Spleen (tissue), 11 donors: ENCODE measurements around the gene MAN1B1. TPM values are rescaled to one million over a fixed set of nuclear protein-coding genes. Genes with fewer than 3 reads are reported as not detected.
A peak's percentile ranks its signal among the peaks of the same experiment; 100 is the strongest.

Experiments
- DNase-seq: peaks from one replicate; pipeline ENCODE4 v3.0.0-alpha.2; 2020
- H3K27ac ChIP-seq, 8 donors: fragments of 200-600 bp; sonication (generic) in 7 of 8; 1 replicate in 4 of 8; 2 replicates in 4 of 8; pipeline versions ENCODE4 v1.5.0 to v1.8.0; 2016 to 2021; ENCODE audit warnings: inconsistent platforms in 4 of 8, mild to moderate bottlenecking in 4 of 8, moderate library complexity in 1 of 8
- H3K27me3 ChIP-seq, 7 donors: fragments of 200-600 bp; sonication (generic) in 6 of 7; replicated peaks in 1 of 7; 1 replicate in 4 of 7; 2 replicates in 3 of 7; pipeline versions ENCODE4 v1.5.0 to v1.8.0; 2016 to 2021; ENCODE audit warnings: inconsistent platforms in 3 of 7, mild to moderate bottlenecking in 1 of 7
- H3K36me3 ChIP-seq, 6 donors: fragments of 200-600 bp; sonication (generic) in 5 of 6; 1 replicate in 4 of 6; 2 replicates in 2 of 6; pipeline versions ENCODE4 v1.5.0 to v1.8.0; 2016 to 2021; ENCODE audit warnings: inconsistent platforms in 2 of 6
- H3K4me1 ChIP-seq, 6 donors: fragments of 200-600 bp; sonication (generic) in 5 of 6; 1 replicate in 3 of 6; 2 replicates in 3 of 6; pipeline versions ENCODE4 v1.5.0 to v1.8.0; 2016 to 2021; ENCODE audit warnings: inconsistent platforms in 3 of 6
- H3K4me3 ChIP-seq, 8 donors: fragments of 200-600 bp; sonication (generic) in 7 of 8; 1 replicate in 4 of 8; 2 replicates in 4 of 8; pipeline versions ENCODE4 v1.5.0 to v1.8.0; 2016 to 2021; ENCODE audit warnings: inconsistent platforms in 4 of 8, mild to moderate bottlenecking in 4 of 8, moderate library complexity in 2 of 8
- H3K9me3 ChIP-seq, 8 donors: fragments of 200-600 bp; sonication (generic) in 7 of 8; 1 replicate in 4 of 8; 2 replicates in 4 of 8; pipeline versions ENCODE4 v1.5.0 to v1.8.0; 2016 to 2021; ENCODE audit warnings: inconsistent platforms in 4 of 8
- CTCF ChIP-seq, 11 experiments: fragments of 200-600 bp in 7 of 11; fragments of 450-650 bp in 4 of 11; sonication (generic) in 4 of 11; IDR thresholded peaks in 8 of 11; conservative IDR thresholded peaks in 3 of 11; 1 replicate in 7 of 11; 2 replicates in 4 of 11; pipeline versions ENCODE4 v1.4.0 to v1.8.0; 2016 to 2021; ENCODE audit warnings: antibody characterized with exemption in 11 of 11, inconsistent platforms in 4 of 11, mild to moderate bottlenecking in 1 of 11
- POLR2A ChIP-seq, 3 donors: fragments of 450-650 bp; IDR thresholded peaks; one replicate each; pipeline ENCODE4 v1.5.1; 2017; ENCODE audit warnings: antibody characterized with exemption in 3 of 3, mild to moderate bottlenecking in 1 of 3
- POLR2AphosphoS5 ChIP-seq, 3 donors: sonication (generic); formaldehyde crosslinking; IDR thresholded peaks; one replicate each; pipeline ENCODE4 v1.5.1; 2017; ENCODE audit warnings: antibody characterized with exemption in 3 of 3
- WGBS, 5 donors: extraction: QIAGEN DNeasy Blood & Tissue Kit in 3 of 5; methylation state at CpG; one replicate each; pipeline versions ENCODE4 v1.1.5 to v1.1.7; 2013 to 2018; 5-methylcytosine and 5-hydroxymethylcytosine counted together
- intact Hi-C: fragments of 100-400 bp; cut with DNase I; formaldehyde crosslinking; loops from one replicate; pipeline ENCODE4 v1.15.0; 2023; ENCODE audit warnings: low total_unique reads
- polyA plus RNA-seq, 3 donors: library from polyadenylated mRNA; stranded (reverse); fragments of 200-250 nt; gene quantifications; one replicate each; pipeline ENCODE4 v1.2.1, GENCODE V29; 2013
- total RNA-seq, 7 donors: library from RNA; depleted of rRNA in 3 of 7; stranded (reverse); fragments of >200 nt in 3 of 7; fragmentation: NEBNext Ultra II Directional in 4 of 7; extraction: Animal tissue kit (Norgen Biotek cat#: 25700) in 4 of 7; gene quantifications; one replicate each; pipeline versions ENCODE4 v1.1.0 to v1.2.1, GENCODE V29; 2016 to 2021
- donor health status: healthy with polysubstance abuse.
- donor health status: DM: no; HTN: no; CAD: no; lungs with moderate emphysema.
- donor health status: DM: no; HTN: no; CAD: no.
- donor health status: Bipolar disorder and iron deficiency.
- donor health status: healthy.
- donor health status: DM: no; HTN: no; CAD: no.
- donor health status: DM: yes; HTN: yes; CAD: no.

Gene MAN1B1
- total and polyA plus RNA-seq, 10 donors: 43.2 to 112 (median 52.8) TPM

GRCh38 chr9:137083394-137084004 is 3.3 kb upstream of the MAN1B1 start:
- DNase-seq: no peak
- Histone ChIP-seq H3K4me1 (peaks cover 18 to 74% (median 41%) of the 10 kb centered on the region in 6 donors), H3K36me3 (peaks cover 0 to 55% (median 44%) of the 10 kb centered on the region in 6 donors), H3K4me3 (no peak overlapping the region), H3K27me3 (no peaks in the 10 kb centered on the region), H3K27ac (peak overlapping the region in 4 of 8 donors; percentile 8 to 23 (median 16)), H3K9me3 (no peaks in the 10 kb centered on the region)
- intact Hi-C loops: no loop called here
- 60 to 80% (median 76%) methylated on average over 11 to 12 of the region's 12 CpGs for WGBS, 5 donors
- TF ChIP-seq POLR2A (IDR thresholded peaks at IDR 0.05) (no peak), POLR2AphosphoS5 (IDR thresholded peaks at IDR 0.05) (peak in 2 of 3 donors; percentile 29 to 38), CTCF (IDR thresholded peaks at IDR 0.05 in 8 of 11, conservative IDR thresholded peaks at IDR 0.05 in 3 of 11) (no peak)

GRCh38 chr9:137084526-137084925 is 2.3 kb upstream of the MAN1B1 start:
- no peaks in the 10 kb centered on the region for H3K9me3 ChIP-seq
- H3K27ac ChIP-seq: no peak overlapping the region
- 69 to 85% (median 81%) methylated on average over 7 to 9 of the region's 9 CpGs for WGBS, 5 donors
- H3K36me3 ChIP-seq: peaks cover 0 to 54% (median 40%) of the 10 kb centered on the region in 6 donors
- H3K4me3 ChIP-seq: no peak overlapping the region
- H3K27me3 ChIP-seq: no peaks in the 10 kb centered on the region
- intact Hi-C loops: no loop called here
- peaks cover 14 to 74% (median 36%) of the 10 kb centered on the region in 6 donors for H3K4me1 ChIP-seq
- TF ChIP-seq POLR2A (IDR thresholded peaks at IDR 0.05) (no peak), POLR2AphosphoS5 (IDR thresholded peaks at IDR 0.05) (peak; percentile 10 to 54 (median 37))
- DNase-seq: peak; percentile 78

DNA sequence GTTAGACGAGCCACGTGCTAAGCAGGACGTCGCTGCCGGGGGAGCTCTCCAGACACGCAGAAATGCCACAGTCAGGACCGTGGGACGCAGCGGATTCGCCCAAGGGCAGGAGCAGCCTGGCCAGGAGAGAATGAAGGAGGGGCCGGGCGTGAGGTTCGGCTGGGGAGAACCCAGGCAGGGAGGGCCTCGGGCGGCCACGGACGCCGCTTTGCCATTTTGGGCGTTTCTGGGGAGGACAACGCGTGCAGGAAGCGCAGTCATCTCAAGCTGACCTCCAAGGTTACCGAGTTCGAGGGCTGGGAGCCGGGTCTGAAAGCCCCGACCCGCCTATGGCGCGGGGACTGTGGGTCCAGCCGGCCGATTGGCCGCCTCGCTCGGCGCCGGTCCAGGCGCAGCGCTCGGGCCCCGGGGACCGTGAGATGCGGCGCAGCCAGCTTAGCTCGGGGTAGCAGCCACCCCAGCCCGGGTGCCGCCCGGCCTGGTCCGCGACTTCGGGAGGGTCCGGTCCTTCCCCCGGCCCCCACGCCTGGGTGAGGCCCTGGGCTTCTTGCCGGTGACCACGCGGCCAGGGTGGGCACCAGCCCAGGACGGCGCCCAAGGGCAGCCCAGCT is 760 bp upstream of the MAN1B1 start:
- Histone ChIP-seq H3K27ac (peak overlapping the region; percentile 89 to 98 (median 96)), H3K36me3 (peaks cover 0 to 54% (median 28%) of the 10 kb centered on the region in 6 donors), H3K4me3 (peak overlapping the region; percentile 51 to 90 (median 79)), H3K27me3 (no peaks in the 10 kb centered on the region), H3K9me3 (no peaks in the 10 kb centered on the region), H3K4me1 (peaks cover 14 to 71% (median 35%) of the 10 kb centered on the region in 6 donors)
- 0 to 1% (median 0%) methylated on average over 11 to 58 of the region's 58 CpGs for WGBS, 5 donors
- intact Hi-C loops: no loop called here
- TF ChIP-seq POLR2AphosphoS5 (IDR thresholded peaks at IDR 0.05) (peak; percentile 50 to 71 (median 59)), POLR2A (IDR thresholded peaks at IDR 0.05) (no peak)
- DNase-seq: peak; percentile 91

DNA sequence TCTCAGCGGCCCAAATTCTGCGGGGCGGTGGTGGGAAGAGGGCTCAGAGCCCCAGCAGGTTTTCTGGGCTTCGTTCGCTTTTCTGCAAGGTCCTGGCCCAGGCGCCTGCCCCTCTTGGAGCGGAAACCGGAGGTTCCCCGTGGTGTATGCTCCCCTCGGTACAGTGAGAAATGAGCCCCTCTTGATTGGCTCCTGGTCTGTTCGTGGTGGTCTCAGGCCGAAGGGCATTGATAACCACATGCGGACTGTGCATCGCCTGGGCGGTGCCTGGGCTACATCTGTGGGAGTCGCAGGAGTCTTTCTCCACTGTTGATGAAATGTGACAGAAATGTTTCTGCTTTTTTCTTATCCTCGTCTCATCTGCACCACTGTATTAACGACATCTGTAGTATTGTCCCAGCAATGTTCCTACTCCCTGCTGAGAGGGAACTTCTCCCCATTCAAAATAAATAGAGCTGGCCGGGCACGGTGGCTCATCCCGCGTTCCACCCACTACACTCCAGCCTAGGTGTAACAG is 682 bp downstream of the MAN1B1 start:
- TF ChIP-seq POLR2AphosphoS5 (IDR thresholded peaks at IDR 0.05): no peak
- TF ChIP-seq POLR2A (IDR thresholded peaks at IDR 0.05): no peak
- TF ChIP-seq CTCF (IDR thresholded peaks at IDR 0.05 in 8 of 11, conservative IDR thresholded peaks at IDR 0.05 in 3 of 11): no peak
- intact Hi-C loops: no loop called here
- H3K36me3 ChIP-seq: peaks cover 0 to 52% (median 16%) of the 10 kb centered on the region in 6 donors
- H3K27ac ChIP-seq: peak overlapping the region; percentile 79 to 98 (median 96)
- H3K9me3 ChIP-seq: no peaks in the 10 kb centered on the region
- peak overlapping the region; percentile 67 to 90 (median 79) for H3K4me3 ChIP-seq
- no peak for DNase-seq
- no peaks in the 10 kb centered on the region for H3K27me3 ChIP-seq
- WGBS, 5 donors: 10 to 17% (median 12%) methylated on average over 15 to 22 of the region's 22 CpGs
- peaks cover 14 to 72% (median 35%) of the 10 kb centered on the region in 6 donors for H3K4me1 ChIP-seq

DNA sequence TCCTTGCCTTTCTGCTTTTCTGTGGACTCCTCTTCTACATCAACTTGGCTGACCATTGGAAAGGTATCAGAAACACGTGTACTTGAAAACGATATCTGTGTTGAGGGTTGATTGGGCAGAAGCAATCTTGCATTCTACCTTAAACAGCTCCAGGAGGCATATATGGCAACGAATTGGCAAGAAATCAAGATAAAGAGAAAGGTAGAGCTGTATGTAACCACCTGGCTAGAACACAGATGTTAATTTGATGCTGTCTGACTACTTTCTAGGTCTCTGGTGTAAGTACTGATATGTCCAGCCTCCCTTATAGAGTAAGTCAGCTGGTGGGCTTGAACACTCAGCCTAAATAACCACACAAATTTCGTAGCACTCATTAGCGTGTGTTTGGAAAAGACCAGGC is 1.3 kb downstream of the MAN1B1 start:
- H3K27ac ChIP-seq: no peak overlapping the region
- no peak for DNase-seq
- TF ChIP-seq POLR2AphosphoS5 (IDR thresholded peaks at IDR 0.05) (no peak), CTCF (IDR thresholded peaks at IDR 0.05 in 8 of 11, conservative IDR thresholded peaks at IDR 0.05 in 3 of 11) (no peak), POLR2A (IDR thresholded peaks at IDR 0.05) (no peak)
- WGBS, 5 donors: 88 to 96% (median 91%) methylated on average over 5 of the region's 5 CpGs
- no peaks in the 10 kb centered on the region for H3K27me3 ChIP-seq
- H3K4me1 ChIP-seq: peaks cover 14 to 68% (median 35%) of the 10 kb centered on the region in 6 donors
- intact Hi-C loops: no loop called here
- peaks cover 0 to 52% (median 14%) of the 10 kb centered on the region in 6 donors for H3K36me3 ChIP-seq
- peak overlapping the region in 1 of 8 donors; percentile 76 for H3K4me3 ChIP-seq
- H3K9me3 ChIP-seq: no peaks in the 10 kb centered on the region
